Fibroblast of skin of right biceps (primary cell): Measurements from ENCODE around the gene SCN5A.
A peak's percentile ranks its signal among the peaks of the same experiment; 100 is the strongest.

Experiments used
- DNase-seq: peaks from one replicate; pipeline ENCODE4 v3.0.0-alpha.2; 2013

SCN5A gene

GRCh38 chr3:38649500-38650247 lies at the start of gene SCN5A:
Gene SCN5A (minus strand): TSS chr3:38649687. CDS start chr3:38633307, 16,380 bp downstream.
- DNase-seq: peak; percentile 42

GRCh38 chr3:38698760-38699159 lies 49.3 kb upstream of the SCN5A start:
- DNase-seq: no peak

- DNase-seq: no peak
These were observed 48.6 kb upstream of the SCN5A start for GRCh38 chr3:38698061-38698460.

- DNase-seq: no peak
These were observed 46.5 kb upstream of the SCN5A start for GRCh38 chr3:38696034-38696433.

- DNase-seq: no peak
These were observed 40.7 kb upstream of the SCN5A start for GRCh38 chr3:38690185-38690584.

- no peak for DNase-seq
These were observed 40.3 kb upstream of the SCN5A start for GRCh38 chr3:38689774-38690173.

- DNase-seq: no peak
These were observed 39.9 kb upstream of the SCN5A start for GRCh38 chr3:38689346-38689745.

- DNase-seq: no peak
These were observed 37.8 kb upstream of the SCN5A start for GRCh38 chr3:38687321-38687720.

GRCh38 chr3:38684546-38684945 lies 35.1 kb upstream of the SCN5A start:
- DNase-seq: no peak

GRCh38 chr3:38669668-38670067 lies 20.2 kb upstream of the SCN5A start:
- DNase-seq: no peak

GRCh38 chr3:38662544-38662943 lies 13.1 kb upstream of the SCN5A start:
- DNase-seq: peak; percentile 11

GRCh38 chr3:38658841-38659240 lies 9.4 kb upstream of the SCN5A start:
- DNase-seq: no peak

GRCh38 chr3:38657369-38657768 lies 7.9 kb upstream of the SCN5A start:
- DNase-seq: no peak

GRCh38 chr3:38655708-38656300 lies 6.3 kb upstream of the SCN5A start:
- peak; percentile 34 for DNase-seq

- no peak for DNase-seq
These were observed 4.4 kb upstream of the SCN5A start for GRCh38 chr3:38653685-38654537.

GRCh38 chr3:38652934-38653333 lies 3.4 kb upstream of the SCN5A start:
- no peak for DNase-seq

GRCh38 chr3:38651153-38651789 lies 1.8 kb upstream of the SCN5A start:
- DNase-seq: peak; percentile 46

- no peak for DNase-seq
These were observed 913 bp upstream of the SCN5A start for GRCh38 chr3:38650248-38650951.

- no peak for DNase-seq
These were observed 608 bp downstream of the SCN5A start for GRCh38 chr3:38648659-38649499.

- no peak for DNase-seq
These were observed 1.3 kb downstream of the SCN5A start for GRCh38 chr3:38648024-38648658.
